HepG2 (cell line): ENCODE measurements around the gene CDK14. TPM values are rescaled to one million over a fixed set of nuclear protein-coding genes. Genes with fewer than 3 reads are reported as not detected.

ENCODE experiments used
- ATAC-seq: fragments of 200-7000 bp; cut with Tn5 transposase; 3 replicates; pipeline ENCODE4 v1.9.1; 2020; ENCODE audit warnings: mild to moderate bottlenecking, moderate library complexity
- BruUV-seq: library from RNA; stranded (reverse); fragments of 400-500 nt; replicated peaks from 2 replicates; lab custom pipeline; 2021; lab: Mats Ljungman, UMichigan
- CTCF ChIA-PET: fragments of 300-600 bp; formaldehyde crosslinking; extraction: SDS; loops from one replicate; lab custom pipeline; 2021; ENCODE audit warnings: low total read pairs, inconsistent platforms, low intra/inter-chr PET ratio; lab: Yijun Ruan, JAX
- POLR2A ChIA-PET: fragments of 350-600 bp; sonication (Branson Sonifier 250); formaldehyde crosslinking; loops from one replicate; lab custom pipeline; 2020; ENCODE audit warnings: antibody characterized with exemption, inconsistent platforms; lab: Yijun Ruan, JAX
- DNase-seq: peaks from one replicate; pipeline ENCODE4 v3.0.0-alpha.2; 2015; ENCODE audit warnings: low spot score
- FAIRE-seq: peaks from 3 replicates; lab custom pipeline; 2011; peaks lifted over from hg19 to GRCh38; lab: Jason Lieb, UNC
- H2AFZ ChIP-seq: one replicate; pipeline ENCODE4 v1.6.1; 2011; ENCODE audit warnings: low read length, inconsistent platforms
- H3K27ac ChIP-seq: fragments of 300-600 bp; 3 replicates; pipeline ENCODE4 v1.8.0; 2011; ENCODE audit warnings: mixed run types, mild to moderate bottlenecking, mixed read lengths, low read length, inconsistent platforms; ENCODE audit not compliant: insufficient read depth; ENCODE audit errors: extremely low read length
- H3K27me3 ChIP-seq, 2 experiments: fragments of 200-600 bp in 1 of 2; 2 replicates in 1 of 2; 3 replicates in 1 of 2; pipeline versions ENCODE4 v1.6.0 to v1.8.0; 2011; ENCODE audit warnings: low read length in 2 of 2, mild to moderate bottlenecking in 2 of 2, moderate library complexity in 2 of 2, inconsistent platforms in 1 of 2; ENCODE audit not compliant: insufficient read depth in 2 of 2, control insufficient read depth in 1 of 2
- H3K36me3 ChIP-seq, 2 experiments: fragments of 200-600 bp in 1 of 2; replicated peaks in 1 of 2; 2 replicates in 1 of 2; 3 replicates in 1 of 2; pipeline versions ENCODE4 v1.5.1 to v1.8.0; 2011; ENCODE audit warnings: low read length in 2 of 2, inconsistent platforms in 1 of 2; ENCODE audit not compliant: insufficient read depth in 2 of 2, control insufficient read depth in 1 of 2
- H3K4me1 ChIP-seq: 2 replicates; pipeline ENCODE4 v1.5.1; 2012; ENCODE audit warnings: low read length, inconsistent platforms; ENCODE audit not compliant: insufficient read depth
- H3K4me2 ChIP-seq: 2 replicates; pipeline ENCODE4 v1.6.0; 2011; ENCODE audit warnings: low read depth, low read length, inconsistent platforms
- H3K4me3 ChIP-seq, 3 experiments: fragments of 200-600 bp in 1 of 3; sonication (generic), shearing (Covaris generic) in 1 of 3; replicated peaks in 1 of 3; 2 replicates each; pipeline ENCODE4 v1.5.1; 2011 to 2016; ENCODE audit warnings: low read length in 3 of 3, inconsistent platforms in 2 of 3, low read depth in 2 of 3, mild to moderate bottlenecking in 2 of 3, control low read depth in 1 of 3, mixed read lengths in 1 of 3; ENCODE audit not compliant: insufficient read depth in 1 of 3
- H3K79me2 ChIP-seq: one replicate; pipeline ENCODE4 v1.6.1; 2011; ENCODE audit warnings: low read length, inconsistent platforms; ENCODE audit not compliant: insufficient read depth
- H3K9ac ChIP-seq: 2 replicates; pipeline ENCODE4 v1.6.0; 2011; ENCODE audit warnings: mild to moderate bottlenecking, low read depth, low read length, inconsistent platforms; ENCODE audit not compliant: insufficient read depth
- H3K9me3 ChIP-seq: 2 replicates; pipeline ENCODE4 v1.5.1; 2012; ENCODE audit warnings: mild to moderate bottlenecking, low read length
- H4K20me1 ChIP-seq: 2 replicates; pipeline ENCODE4 v1.6.0; 2011; ENCODE audit warnings: inconsistent platforms, mild to moderate bottlenecking, low read length, moderate library complexity; ENCODE audit not compliant: insufficient read depth
- ARID2 ChIP-seq: sonication (generic); formaldehyde crosslinking; IDR thresholded peaks from 2 replicates; pipeline ENCODE4 v1.8.1; 2022; ENCODE audit warnings: mild to moderate bottlenecking, missing genetic modification reagents, borderline replicate concordance
- CBFB ChIP-seq: sonication (generic); formaldehyde crosslinking; IDR thresholded peaks from 2 replicates; pipeline ENCODE4 v1.4.0; 2020; ENCODE audit warnings: missing genetic modification reagents
- EP300 ChIP-seq, 3 experiments: sonication (generic) in 1 of 3; formaldehyde crosslinking in 1 of 3; IDR thresholded peaks; 2 replicates each; pipeline versions ENCODE4 v1.5.1 to v1.6.1; 2011 to 2020; ENCODE audit warnings: low read depth in 2 of 3, low read length in 2 of 3, borderline replicate concordance in 1 of 3, improper control_type of control experiment in 1 of 3, mild to moderate bottlenecking in 1 of 3, missing genetic modification reagents in 1 of 3, moderate library complexity in 1 of 3
- HMG20A ChIP-seq: IDR thresholded peaks from 2 replicates; pipeline ENCODE4 v1.6.1; 2016; ENCODE audit warnings: borderline replicate concordance
- NFIC ChIP-seq: IDR thresholded peaks from 2 replicates; pipeline ENCODE4 v1.6.1; 2012; ENCODE audit warnings: mild to moderate bottlenecking, low read length, inconsistent platforms
- NKX3-1 ChIP-seq: sonication (generic); formaldehyde crosslinking; IDR thresholded peaks from 2 replicates; pipeline ENCODE4 v1.5.0; 2020; ENCODE audit warnings: missing genetic modification reagents
- NR2F1 ChIP-seq, 2 experiments: fragments of 450-650 bp in 1 of 2; formaldehyde crosslinking in 1 of 2; IDR thresholded peaks; 2 replicates each; pipeline versions ENCODE4 v1.5.0 to v1.6.1; 2016 to 2020; ENCODE audit warnings: mild to moderate bottlenecking in 1 of 2, missing compliant biosample characterization in 1 of 2, missing genetic modification reagents in 1 of 2, moderate library complexity in 1 of 2
- PATZ1 ChIP-seq: sonication (generic); formaldehyde crosslinking; IDR thresholded peaks from 2 replicates; pipeline ENCODE4 v1.4.0; 2020; ENCODE audit warnings: missing genetic modification reagents
- PAXIP1 ChIP-seq: sonication (generic); formaldehyde crosslinking; conservative IDR thresholded peaks from 2 replicates; pipeline ENCODE4 v1.4.0; 2020; ENCODE audit warnings: mild to moderate bottlenecking, missing genetic modification reagents, moderate library complexity
- ZNF609 ChIP-seq: sonication (generic); formaldehyde crosslinking; IDR thresholded peaks from 2 replicates; pipeline ENCODE4 v1.4.0; 2020; ENCODE audit warnings: mild to moderate bottlenecking, missing genetic modification reagents, borderline replicate concordance
- ZSCAN12 ChIP-seq: sonication (generic); formaldehyde crosslinking; IDR thresholded peaks from 2 replicates; pipeline ENCODE4 v1.9.0; 2021; ENCODE audit warnings: mild to moderate bottlenecking, missing genetic modification reagents
- ZSCAN31 ChIP-seq: sonication (generic); formaldehyde crosslinking; IDR thresholded peaks from 2 replicates; pipeline ENCODE4 v1.5.0; 2020; ENCODE audit warnings: low read depth, mild to moderate bottlenecking, missing genetic modification reagents
- WGBS: methylation state at CpG from one replicate; pipeline ENCODE4 v1.1.6; 2017; ENCODE audit warnings: low lambda C conversion rate; 5-methylcytosine and 5-hydroxymethylcytosine counted together
- in situ Hi-C: cut with HindIII; loops from 2 replicates; pipeline ENCODE4 v1.10.0; 2017; ENCODE audit warnings: low pct_unique_long_range_greater_than_20kb; ENCODE audit not compliant: extremely low pct_ligation_motif_present
- intact Hi-C: fragments of 100-400 bp; cut with micrococcal nuclease; formaldehyde crosslinking; loops from one replicate; pipeline ENCODE4 v1.10.0; 2022; ENCODE audit not compliant: unreplicated experiment
- polyA plus RNA-seq, 8 experiments: library from polyadenylated mRNA; depleted of rRNA in 3 of 8; stranded (reverse) in 7 of 8; unstranded in 1 of 8; fragments of >200 nt; fragmentation: Illumina TruSeq in 4 of 8; extraction: Trizol in 4 of 8; gene quantifications; 2 replicates each; pipeline versions ENCODE4 v1.2.1 to v1.2.3, GENCODE V29; 2011 to 2016; ENCODE audit warnings: low read depth in 4 of 8, missing spikeins in 1 of 8, mixed read lengths in 1 of 8; ENCODE audit not compliant: insufficient read depth in 1 of 8
- total RNA-seq, 5 experiments: library from RNA; depleted of rRNA; stranded (reverse); fragments of >200 nt; fragmentation: Illumina TruSeq; extraction: Trizol; gene quantifications; 2 replicates each; pipeline ENCODE4 v1.2.3, GENCODE V29; 2016; ENCODE audit warnings: low read depth in 1 of 5

CDK14 gene
- total and polyA plus RNA-seq, 2 of the 13 experiments (the other 11 are each of a cell fraction or from before 2014, with no cell fraction given): 0.26 to 0.71 TPM

- ATAC-seq (peak; percentile 90), FAIRE-seq (peak; percentile 15), DNase-seq (peak; percentile 88)
- intact Hi-C loops (no loop called here), in situ Hi-C loops (no loop called here)
- H3K4me3 ChIP-seq: no peak overlapping the region
- H3K27me3 ChIP-seq: peaks cover 0 to 54% of the 10 kb centered on the region in 2 experiments; a peak in 3 of 5 replicates
- H3K9me3 ChIP-seq: no peaks in the 10 kb centered on the region
- H3K4me1 ChIP-seq: peaks cover 19% of the 10 kb centered on the region
- H2AFZ ChIP-seq: no peak overlapping the region
- ChIA-PET POLR2A (no interaction called here), CTCF (no interaction called here)
- H3K9ac ChIP-seq: no peak overlapping the region
- no peaks in the 10 kb centered on the region for H3K79me2 ChIP-seq
- WGBS: 4% methylated on average over 6 of the region's 6 CpGs
- H3K4me2 ChIP-seq: no peak overlapping the region
- H3K27ac ChIP-seq: no peak overlapping the region
- no peaks in the 10 kb centered on the region for H3K36me3 ChIP-seq
- no peaks in the 10 kb centered on the region; the same call in 1 of the 2 replicates for H4K20me1 ChIP-seq
- no TSS peak for BruUV-seq
- TF ChIP-seq NFIC (peak; percentile 95), PATZ1 (CRISPR knock-in tag) (peak; percentile 31; the same call in 1 of the 2 replicates), EP300 (IDR thresholded peaks at IDR 0.05; ENCODE audit: low read depth in 2 of 2, low read length in 2 of 2) (peak in 1 of 2 experiments; percentile 45; a peak in 1 of 4 replicates), EP300 (CRISPR knock-in tag; IDR thresholded peaks at IDR 0.05; ENCODE audit: borderline replicate concordance) (no peak), ZSCAN12 (CRISPR knock-in tag) (no peak), ZSCAN31 (peak; percentile 63; the same call in 1 of the 2 replicates), HMG20A (CRISPR knock-in tag) (peak; percentile 93), ZNF609 (CRISPR knock-in tag) (peak; percentile 99), ARID2 (0 out of 2 replicates have a peak, but pooled peaks have one; percentile 56), CBFB (CRISPR knock-in tag) (peak; percentile 72; the same call in 1 of the 2 replicates), PAXIP1 (CRISPR knock-in tag) (peak; percentile 52), NR2F1 (CRISPR knock-in tag; IDR thresholded peaks at IDR 0.05) (peak in 1 of 2 experiments; percentile 64; a peak in 2 of 4 replicates), NKX3-1 (CRISPR knock-in tag) (peak; percentile 96)
These were observed 162.9 kb downstream of the CDK14 start for GRCh38 chr7:90758933-90759562.
